Stimulated activated CD8-positive, alpha-beta memory T cell treated with anti-CD3 and anti-CD28 coated beads, Interleukin-15, amount 100 ng/mL, for 4 hours (primary cell): Measurements from ENCODE around the gene CLEC16A.
"Not testable (repeated sequence)": the region's sequence is repeated elsewhere in the genome, so short reads cannot be mapped to it uniquely, and the experiment has no call there.

Experiments used
- DNase-seq, 2 donors: peaks; one replicate each; pipeline ENCODE4 v3.0.0-alpha.2; 2020; ENCODE audit warnings: low read depth in 2 of 2

The CLEC16A gene

DNA sequence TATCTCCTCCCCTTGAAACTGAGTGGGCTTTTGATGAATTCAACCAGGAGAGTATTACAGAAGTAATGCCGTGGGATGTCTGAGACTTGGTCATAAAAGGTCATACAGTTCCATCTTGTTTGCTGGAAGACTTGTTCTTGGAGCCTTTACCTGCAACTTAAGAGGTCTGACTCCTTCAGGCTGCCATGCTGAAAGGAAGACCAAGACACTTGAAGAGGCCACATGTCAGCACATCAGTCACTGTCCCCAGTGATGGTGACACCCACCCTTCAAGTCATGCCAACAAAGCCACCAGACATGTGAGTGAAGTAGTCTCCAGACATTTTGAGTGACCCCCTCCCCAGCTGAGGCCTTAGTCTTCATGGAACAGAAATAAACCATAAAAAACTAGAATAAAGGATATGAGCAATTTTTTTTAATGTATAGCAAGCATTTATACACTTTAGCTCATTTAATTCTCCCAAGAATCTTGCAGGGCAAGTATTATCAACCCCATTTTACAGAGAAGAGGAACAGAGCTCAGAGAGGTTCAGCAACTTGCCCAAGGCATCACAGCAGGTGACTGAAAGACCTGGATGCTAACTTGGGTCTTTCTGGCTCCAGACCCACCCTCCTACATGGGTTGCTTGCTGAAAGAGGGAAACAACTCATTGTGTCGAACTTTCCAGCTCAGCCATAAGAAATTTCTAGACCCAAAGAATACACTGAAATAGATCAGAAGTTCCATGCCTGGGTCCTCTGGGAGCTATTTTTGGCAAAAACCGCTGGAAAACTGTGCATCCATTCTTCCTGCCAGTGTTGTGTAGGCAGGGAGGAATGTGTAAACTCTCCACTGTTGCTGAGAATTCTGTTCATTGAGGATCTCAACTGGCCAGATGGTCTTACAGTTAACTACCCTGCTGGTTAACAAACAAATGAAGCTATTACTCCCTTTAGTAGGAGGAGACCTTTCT is 273.6 kb downstream of the CLEC16A start:
- DNase-seq: no peak

DNA sequence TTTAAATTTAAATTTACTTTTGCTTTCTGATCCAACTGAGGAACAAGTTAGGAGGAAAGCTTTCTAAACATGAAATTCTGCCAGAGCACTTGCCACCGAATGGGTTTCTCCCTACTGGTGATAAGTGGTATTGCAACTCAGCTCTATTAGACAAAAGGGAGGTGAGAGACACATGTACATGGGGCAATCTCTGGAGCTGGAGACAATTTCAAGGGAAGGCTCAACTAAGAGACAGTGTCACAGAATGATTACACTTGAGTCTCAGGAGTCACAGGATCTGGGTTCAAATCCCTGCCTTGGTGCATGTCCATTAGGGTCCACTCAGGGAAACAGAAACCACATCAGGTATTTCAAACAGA is 274.2 kb downstream of the CLEC16A start:
- DNase-seq: no peak

DNA sequence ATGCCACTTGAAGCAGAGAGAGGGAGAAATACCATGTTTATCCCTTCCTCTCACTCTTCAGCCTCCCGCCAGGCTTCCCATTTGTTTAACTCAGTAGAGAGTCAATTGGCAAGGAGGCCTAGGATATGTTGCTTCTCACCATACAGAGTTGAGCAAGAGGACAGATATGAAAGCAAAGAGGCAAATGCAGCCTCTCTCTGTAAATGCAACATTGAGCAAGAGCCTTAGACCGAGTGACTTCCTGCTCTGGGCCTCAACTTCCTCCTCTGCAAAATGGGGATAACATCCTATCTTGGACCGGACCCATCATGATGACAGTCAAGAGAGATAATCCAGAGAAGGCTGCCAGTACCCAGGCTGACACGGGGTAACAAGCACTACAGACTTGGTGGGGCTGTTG is 274.8 kb downstream of the CLEC16A start:
- DNase-seq: no peak

DNA sequence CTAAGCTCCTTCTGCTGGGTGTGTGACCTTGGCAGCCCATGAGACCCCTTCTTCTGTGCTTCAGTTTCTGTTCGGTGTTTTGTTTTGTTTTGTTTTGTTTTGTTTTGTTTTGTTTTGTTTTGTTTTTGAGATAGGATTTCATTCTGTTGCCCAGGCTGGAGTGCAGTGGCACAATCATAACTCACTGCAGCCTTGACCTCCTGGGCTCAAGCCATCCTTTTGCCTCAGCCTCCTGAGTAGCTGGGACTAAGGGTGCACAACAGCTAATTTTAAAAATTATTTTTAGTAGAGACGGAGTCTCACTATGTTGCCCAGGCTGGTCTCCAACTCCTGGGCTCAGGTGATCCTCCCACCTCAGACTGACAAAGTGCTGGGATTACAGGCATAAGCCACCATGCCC is 276.1 kb downstream of the CLEC16A start:
- DNase-seq: not testable (repeated sequence)

DNA sequence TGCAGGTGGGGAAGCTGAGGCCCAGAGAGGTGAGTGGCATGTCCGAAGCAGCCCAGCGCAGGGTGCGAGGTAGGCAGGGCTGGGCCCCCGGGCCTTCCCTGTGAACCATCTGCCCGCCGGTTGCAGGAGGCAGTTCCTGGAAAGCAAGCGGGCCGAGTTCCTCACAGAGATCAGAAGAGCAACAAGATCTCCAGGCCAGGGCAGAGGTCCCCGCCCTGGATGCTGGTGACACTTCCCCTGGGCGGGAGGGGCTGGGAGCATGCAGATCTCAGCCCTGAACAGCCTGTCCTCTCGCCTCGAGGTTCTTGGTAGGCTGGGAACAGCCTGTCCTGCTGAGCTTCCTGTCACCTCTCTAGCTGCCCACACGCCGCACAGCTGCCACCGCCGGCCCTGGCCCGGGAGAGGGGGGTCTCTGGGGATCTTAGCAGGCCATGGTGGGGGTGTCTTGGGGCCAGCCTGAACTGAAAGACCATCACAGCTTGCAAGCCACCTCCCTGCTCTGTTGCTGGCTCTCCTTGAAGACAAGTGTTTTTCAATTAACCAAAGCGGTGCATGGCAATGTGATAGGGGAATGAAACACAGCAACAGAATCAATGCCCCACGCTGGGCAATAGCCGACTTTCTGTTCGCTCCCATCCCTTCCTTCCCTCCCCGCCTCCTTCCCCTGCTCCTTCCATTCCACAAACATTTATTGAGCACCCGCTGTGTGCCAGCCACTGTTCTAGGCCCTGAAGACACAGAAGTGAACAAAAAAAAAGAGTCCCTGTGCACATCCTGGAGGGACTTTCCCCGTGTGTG is 279.9 kb downstream of the CLEC16A start:
- peak; percentile 19 to 27 for DNase-seq

DNA sequence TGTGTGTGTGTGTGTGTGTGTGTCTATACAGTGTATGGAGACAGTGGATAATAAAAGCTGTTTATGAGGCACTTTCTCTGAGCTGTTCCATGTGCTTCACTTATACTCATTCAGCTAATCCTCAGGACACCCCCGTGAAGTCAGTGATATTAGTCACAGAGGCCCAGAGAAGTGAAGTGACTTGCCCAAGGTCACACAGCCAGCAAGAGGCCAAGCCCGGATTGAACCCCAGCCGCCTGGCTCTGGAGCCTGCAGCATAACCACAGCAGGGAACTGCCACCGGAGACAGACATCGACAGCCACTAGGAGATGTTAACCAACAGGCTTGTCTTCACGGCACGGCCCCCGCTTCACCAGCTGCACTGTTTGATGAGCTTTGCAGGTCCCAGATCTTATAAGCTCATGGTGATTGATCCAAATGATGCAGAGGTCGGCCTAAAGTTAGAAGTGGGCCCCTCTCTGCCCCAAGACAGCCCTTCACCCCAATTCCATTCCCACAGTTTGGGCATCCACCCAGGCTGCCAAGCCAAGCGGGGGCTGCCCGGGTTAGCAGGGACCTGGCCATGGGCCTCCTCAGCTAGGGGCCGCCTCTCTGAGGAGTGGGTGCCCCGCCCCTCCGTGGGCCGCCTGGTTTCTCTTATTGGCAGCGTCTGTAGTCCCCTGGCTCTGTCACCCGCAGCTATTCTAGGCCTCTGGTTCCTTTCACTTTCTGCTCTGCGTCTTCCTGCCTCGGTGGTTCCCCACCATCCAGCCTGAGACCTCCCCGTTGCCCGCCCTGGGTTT is 280.7 kb downstream of the CLEC16A start:
- peak; percentile 69 to 79 for DNase-seq

DNA sequence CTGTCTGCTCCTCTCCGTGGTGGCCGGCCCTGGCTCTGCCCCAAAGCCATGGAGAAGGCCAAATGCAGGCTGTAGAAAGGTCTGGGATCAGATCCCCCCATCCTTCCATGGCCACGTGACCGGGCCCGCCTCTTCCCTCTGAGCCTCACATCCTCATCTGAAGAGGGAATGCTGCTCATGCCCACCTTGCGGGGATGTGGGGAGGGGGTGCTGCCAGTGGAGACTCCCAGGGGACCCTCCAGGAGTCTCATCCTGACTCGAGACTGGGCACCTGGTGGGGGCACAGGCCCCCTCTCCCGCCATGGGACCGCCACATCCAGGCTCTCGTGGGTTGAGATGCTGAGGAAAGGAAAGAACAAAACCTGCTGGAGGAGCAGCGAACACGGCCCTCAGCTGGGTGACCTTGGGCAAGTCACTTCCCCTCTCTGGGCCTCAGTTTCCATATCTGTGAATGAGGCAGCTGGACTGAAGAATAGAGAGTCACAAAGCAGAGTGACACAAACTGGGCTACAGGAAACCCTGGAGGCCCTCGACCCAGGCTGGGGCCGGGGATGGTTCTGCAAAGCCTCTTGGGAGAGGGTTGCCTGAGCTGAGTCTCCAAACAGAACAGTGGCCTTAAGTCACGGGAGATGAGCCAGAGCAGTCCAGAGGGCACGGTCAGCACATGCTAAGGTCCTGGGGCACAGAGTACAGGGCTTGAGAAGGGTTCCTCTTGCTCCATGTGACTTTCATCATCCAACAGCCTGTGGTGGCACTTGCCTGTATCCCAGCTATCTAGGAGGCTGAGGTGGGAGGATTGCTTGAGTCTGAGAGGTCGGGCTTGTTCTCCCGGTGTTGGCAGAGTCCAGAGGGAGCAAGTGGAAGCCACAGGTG is 281.5 kb downstream of the CLEC16A start:
- DNase-seq: no peak

DNA sequence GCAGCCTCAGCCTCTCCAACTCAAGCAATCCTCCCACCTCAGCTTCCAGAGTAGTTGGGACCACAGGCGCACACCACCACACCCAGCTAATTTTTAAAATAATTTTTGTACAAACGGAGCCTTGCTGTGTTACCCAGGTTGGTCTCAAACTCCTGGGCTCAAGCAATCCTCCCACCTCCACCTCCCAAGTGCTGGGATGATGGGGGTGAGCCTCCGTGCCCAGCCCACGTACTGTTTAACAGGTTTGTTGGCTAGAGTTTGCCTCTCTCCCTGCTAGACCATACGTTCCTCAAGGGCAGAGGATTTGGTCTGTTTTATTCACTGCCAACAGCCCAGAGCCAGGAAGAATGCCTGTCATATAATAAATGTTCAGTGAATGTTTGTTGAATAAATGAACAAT is 285.1 kb downstream of the CLEC16A start:
- no peak for DNase-seq

DNA sequence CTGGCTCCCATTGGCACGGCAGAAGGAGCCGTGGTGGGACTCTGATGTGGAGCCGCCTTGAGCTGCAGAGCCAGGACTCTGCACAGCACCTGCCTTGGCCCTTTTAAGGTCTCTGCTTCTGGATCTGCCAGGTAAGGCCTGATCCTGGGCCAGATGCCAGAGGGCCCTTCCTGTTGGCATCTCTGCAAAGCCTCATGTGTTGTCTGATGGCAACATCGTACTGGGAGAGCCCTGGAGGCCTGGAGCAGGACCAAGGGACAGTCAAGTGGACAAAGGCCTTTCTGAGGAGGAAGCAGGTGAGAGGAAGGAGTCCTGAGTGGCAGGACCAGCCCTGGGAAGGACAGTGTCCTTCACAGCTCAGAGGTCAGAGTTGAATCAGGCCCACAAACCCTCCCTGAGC is 285.5 kb downstream of the CLEC16A start:
- DNase-seq: no peak

DNA sequence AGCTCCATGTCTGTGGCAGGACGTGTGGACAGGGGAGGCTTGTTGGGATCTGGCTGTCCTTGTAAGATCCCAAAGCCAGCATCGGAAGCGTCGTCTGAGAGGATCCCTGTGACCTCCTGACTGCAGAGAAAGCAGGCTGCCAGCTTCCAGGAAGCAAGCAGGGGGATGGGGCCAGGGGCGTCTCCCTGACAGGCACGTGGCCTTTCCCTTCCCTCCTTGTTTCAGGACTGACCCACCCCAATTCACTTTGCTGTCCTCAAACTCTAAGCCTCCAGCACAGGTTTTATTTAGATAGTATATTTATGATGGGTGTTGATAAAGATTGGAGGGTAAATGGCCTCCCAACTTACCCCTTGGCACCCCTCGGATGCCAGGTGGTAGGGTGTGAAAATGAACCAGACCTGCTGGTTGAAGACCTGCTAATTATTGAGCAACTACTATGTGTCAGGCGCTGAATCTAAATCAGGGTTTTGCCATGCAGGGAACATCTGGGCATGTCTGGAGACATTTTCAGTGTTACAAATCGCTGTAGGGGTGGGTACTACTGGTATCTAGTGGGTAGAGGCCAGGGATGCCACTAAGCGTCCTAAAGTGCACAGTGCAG is 287.1 kb downstream of the CLEC16A start:
- DNase-seq: no peak
